Smooth muscle cell (in vitro differentiated cells): Measurements from ENCODE around the gene PHF21B. TPM values are rescaled to one million over a fixed set of nuclear protein-coding genes. Genes with fewer than 3 reads are reported as not detected.

Experiments
- DNase-seq: peaks from one replicate; lab custom pipeline; 2025; ENCODE audit not compliant: unreplicated experiment; lab: John Stamatoyannopoulos, UW
- H2AFZ ChIP-seq: fragments of 200-600 bp; sonication (generic); 2 replicates; pipeline ENCODE4 v1.6.0; 2016; ENCODE audit warnings: antibody characterized with exemption, low read depth, mild to moderate bottlenecking
- H3F3A ChIP-seq: fragments of 200-600 bp; sonication (generic); 2 replicates; pipeline ENCODE4 v1.6.0; 2017; ENCODE audit warnings: antibody characterized with exemption, low read depth
- H3K27ac ChIP-seq: fragments of 200-600 bp; sonication (generic); 2 replicates; pipeline ENCODE4 v1.5.1; 2016; ENCODE audit warnings: low read depth, mild to moderate bottlenecking
- H3K27me3 ChIP-seq: fragments of 200-600 bp; sonication (generic); 2 replicates; pipeline ENCODE4 v1.6.1; 2016; ENCODE audit warnings: low read depth, mild to moderate bottlenecking
- H3K36me3 ChIP-seq: fragments of 200-600 bp; sonication (generic); 2 replicates; pipeline ENCODE4 v1.5.1; 2016; ENCODE audit warnings: low read depth
- H3K4me1 ChIP-seq: fragments of 200-600 bp; sonication (generic); 2 replicates; pipeline ENCODE4 v1.5.1; 2016; ENCODE audit warnings: low read depth
- H3K4me2 ChIP-seq: fragments of 200-600 bp; sonication (generic); 2 replicates; pipeline ENCODE4 v1.6.0; 2016; ENCODE audit warnings: mild to moderate bottlenecking
- H3K4me3 ChIP-seq: fragments of 200-600 bp; sonication (generic); 2 replicates; pipeline ENCODE4 v1.5.1; 2016; ENCODE audit warnings: mild to moderate bottlenecking
- H3K79me2 ChIP-seq: fragments of 200-600 bp; sonication (generic); 2 replicates; pipeline ENCODE4 v1.6.0; 2016; ENCODE audit warnings: low read depth, mild to moderate bottlenecking
- H3K9ac ChIP-seq: fragments of 200-600 bp; sonication (generic); 2 replicates; pipeline ENCODE4 v1.6.0; 2016; ENCODE audit warnings: low read depth
- H3K9me3 ChIP-seq: fragments of 200-600 bp; sonication (generic); replicated peaks from 2 replicates; pipeline ENCODE4 v1.5.1; 2016; ENCODE audit warnings: low read depth
- H4K20me1 ChIP-seq: fragments of 200-600 bp; sonication (generic); 2 replicates; pipeline ENCODE4 v1.6.0; 2016; ENCODE audit warnings: low read depth
- WGBS: methylation state at CpG from one replicate; pipeline ENCODE4 v1.1.7; 2016; ENCODE audit warnings: low lambda C conversion rate; 5-methylcytosine and 5-hydroxymethylcytosine counted together
- polyA plus RNA-seq: library from polyadenylated mRNA; unstranded; fragments of >200 nt; fragmentation: Nextera tagmentation; extraction: Ambion mirVana; gene quantifications from 2 replicates; pipeline ENCODE4 v1.2.1, GENCODE V29; 2016
- total RNA-seq: library from RNA; depleted of rRNA; stranded (reverse); fragments of >200 nt; gene quantifications from 2 replicates; pipeline ENCODE4 v1.2.3, GENCODE V29; 2014
- TF ChIP-seq, protein P1 (sequence below): fragments of 200-600 bp; sonication (generic); IDR thresholded peaks from 2 replicates; pipeline ENCODE4 v1.5.1; 2017; ENCODE audit warnings: borderline replicate concordance, mild to moderate bottlenecking, antibody characterized with exemption; ENCODE audit not compliant: insufficient read depth, poor library complexity, severe bottlenecking

PHF21B gene
- total and polyA plus RNA-seq, 2 experiments from 2014 or later, result 0.13 TPM

DNA sequence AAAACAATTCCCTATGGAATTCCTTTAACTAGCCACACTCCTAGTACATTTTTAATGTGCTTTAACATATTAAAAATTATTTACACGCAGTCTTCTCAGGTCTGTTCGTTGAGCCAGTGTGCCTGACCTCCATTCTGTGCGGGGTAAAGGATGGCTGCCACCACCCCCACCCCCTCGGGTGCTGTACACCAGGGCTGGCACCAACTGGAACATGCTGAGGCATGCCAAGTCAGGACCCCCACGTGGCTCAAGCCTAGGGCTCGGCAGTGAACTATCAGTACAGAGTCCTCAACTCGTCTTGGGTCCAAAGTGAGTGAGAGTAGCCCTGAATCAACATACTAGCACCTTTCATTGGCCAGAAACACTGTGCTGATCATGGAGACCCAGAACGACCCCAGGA lies 32.5 kb upstream of the PHF21B start:
- H3K27ac ChIP-seq, result no peak overlapping the region
- H3K4me2 ChIP-seq, result no peak overlapping the region
- TF ChIP-seq, protein P1, sequence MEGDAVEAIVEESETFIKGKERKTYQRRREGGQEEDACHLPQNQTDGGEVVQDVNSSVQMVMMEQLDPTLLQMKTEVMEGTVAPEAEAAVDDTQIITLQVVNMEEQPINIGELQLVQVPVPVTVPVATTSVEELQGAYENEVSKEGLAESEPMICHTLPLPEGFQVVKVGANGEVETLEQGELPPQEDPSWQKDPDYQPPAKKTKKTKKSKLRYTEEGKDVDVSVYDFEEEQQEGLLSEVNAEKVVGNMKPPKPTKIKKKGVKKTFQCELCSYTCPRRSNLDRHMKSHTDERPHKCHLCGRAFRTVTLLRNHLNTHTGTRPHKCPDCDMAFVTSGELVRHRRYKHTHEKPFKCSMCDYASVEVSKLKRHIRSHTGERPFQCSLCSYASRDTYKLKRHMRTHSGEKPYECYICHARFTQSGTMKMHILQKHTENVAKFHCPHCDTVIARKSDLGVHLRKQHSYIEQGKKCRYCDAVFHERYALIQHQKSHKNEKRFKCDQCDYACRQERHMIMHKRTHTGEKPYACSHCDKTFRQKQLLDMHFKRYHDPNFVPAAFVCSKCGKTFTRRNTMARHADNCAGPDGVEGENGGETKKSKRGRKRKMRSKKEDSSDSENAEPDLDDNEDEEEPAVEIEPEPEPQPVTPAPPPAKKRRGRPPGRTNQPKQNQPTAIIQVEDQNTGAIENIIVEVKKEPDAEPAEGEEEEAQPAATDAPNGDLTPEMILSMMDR, result no peak
- H3K36me3 ChIP-seq, result no peaks in the 10 kb centered on the region
- H3K4me3 ChIP-seq, result no peak overlapping the region
- H4K20me1 ChIP-seq, result no peaks in the 10 kb centered on the region
- no peaks in the 10 kb centered on the region for H3K9me3 ChIP-seq
- no peak overlapping the region for H3K9ac ChIP-seq
- H3F3A ChIP-seq, result no peaks in the 10 kb centered on the region
- 87% methylated on average over 8 of the region's 8 CpGs for WGBS
- H3K79me2 ChIP-seq, result no peaks in the 10 kb centered on the region
- H2AFZ ChIP-seq, result no peak overlapping the region
- DNase-seq, result no peak
- H3K27me3 ChIP-seq, result no peaks in the 10 kb centered on the region
- no peaks in the 10 kb centered on the region for H3K4me1 ChIP-seq

DNA sequence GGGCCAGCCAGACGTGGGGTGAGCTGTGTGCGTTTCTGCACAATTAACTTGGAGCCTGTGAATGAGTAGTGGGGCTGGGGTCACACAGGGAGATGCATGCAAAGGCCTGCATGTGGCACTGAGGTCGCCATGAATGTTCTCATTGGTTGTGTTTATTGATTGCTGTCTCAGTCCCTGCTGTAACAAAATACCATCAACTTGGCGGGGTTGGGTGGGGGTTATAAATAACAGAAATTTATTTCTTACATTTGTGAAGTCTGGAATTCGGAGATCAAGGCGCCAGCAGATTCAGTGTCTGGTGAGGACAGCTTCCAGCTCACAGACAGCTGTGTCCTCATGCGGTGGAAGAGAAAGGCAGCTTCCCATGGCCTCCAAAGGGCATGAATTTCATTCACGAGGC lies 29.3 kb upstream of the PHF21B start:
- Histone ChIP-seq H3K36me3 (no peaks in the 10 kb centered on the region), H3K27ac (no peak overlapping the region), H3K9ac (no peak overlapping the region), H3K4me1 (no peaks in the 10 kb centered on the region), H3K27me3 (peaks cover 2% of the 10 kb centered on the region), H2AFZ (no peak overlapping the region), H3K4me3 (no peak overlapping the region), H3K9me3 (no peaks in the 10 kb centered on the region), H3K79me2 (no peaks in the 10 kb centered on the region), H4K20me1 (no peaks in the 10 kb centered on the region), H3F3A (no peaks in the 10 kb centered on the region), H3K4me2 (no peak overlapping the region)
- 88% methylated on average over 8 of the region's 8 CpGs for WGBS
- no peak for DNase-seq
- TF ChIP-seq, protein P1, result no peak

DNA sequence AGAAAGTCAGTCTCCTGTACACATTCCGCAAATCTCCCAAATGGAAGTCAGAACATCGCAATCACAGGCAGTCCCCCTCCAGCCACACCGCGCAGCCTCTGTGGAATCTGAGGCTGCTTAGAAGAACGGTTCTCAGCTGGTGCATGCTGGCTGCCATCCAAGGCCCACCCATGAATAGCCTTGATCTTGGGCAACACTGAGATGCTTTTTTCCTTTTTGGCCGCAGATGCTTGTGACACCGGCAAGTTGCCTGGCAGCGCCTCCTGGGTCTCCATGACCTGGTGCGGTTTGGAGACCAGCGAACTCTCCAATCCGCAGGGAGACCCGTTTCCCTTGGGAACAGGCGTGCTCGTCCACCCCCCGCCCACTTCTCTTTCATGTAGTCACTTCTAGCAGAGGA lies 26.3 kb upstream of the PHF21B start:
- Histone ChIP-seq H3K36me3 (no peaks in the 10 kb centered on the region), H3K4me2 (no peak overlapping the region), H3K79me2 (no peaks in the 10 kb centered on the region), H3K4me1 (no peaks in the 10 kb centered on the region), H3K27ac (no peak overlapping the region), H3K27me3 (peaks cover 10% of the 10 kb centered on the region), H3K4me3 (no peak overlapping the region), H3F3A (no peaks in the 10 kb centered on the region), H4K20me1 (no peaks in the 10 kb centered on the region), H3K9me3 (no peaks in the 10 kb centered on the region), H3K9ac (no peak overlapping the region), H2AFZ (no peak overlapping the region)
- 91% methylated on average over 15 of the region's 15 CpGs for WGBS
- TF ChIP-seq, protein P1, result no peak
- DNase-seq, result no peak

DNA sequence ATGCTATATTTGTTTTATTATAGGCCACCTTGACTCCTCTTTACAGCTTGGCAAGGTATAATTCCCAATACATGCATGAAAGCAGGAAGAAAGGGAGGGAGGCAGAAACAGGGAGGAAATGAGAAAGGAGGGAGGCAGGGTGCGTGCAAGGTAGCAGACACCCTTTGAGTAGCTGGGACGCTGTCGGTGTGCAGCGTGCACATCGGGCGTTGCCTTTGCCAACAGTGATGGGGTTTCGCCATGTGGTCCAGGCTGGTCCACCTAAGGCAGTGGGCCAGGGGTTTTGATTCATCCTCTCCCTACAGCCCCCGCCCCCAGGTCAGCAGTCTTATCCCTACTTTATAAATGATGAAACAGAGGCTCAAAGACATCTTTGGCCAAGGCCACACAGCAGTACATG lies 25.0 kb upstream of the PHF21B start:
- Histone ChIP-seq H3K4me3 (no peak overlapping the region), H3K9me3 (no peaks in the 10 kb centered on the region), H3K27ac (no peak overlapping the region), H3K9ac (no peak overlapping the region), H3K36me3 (no peaks in the 10 kb centered on the region), H3K27me3 (peaks cover 18% of the 10 kb centered on the region), H3K79me2 (no peaks in the 10 kb centered on the region), H3K4me1 (no peaks in the 10 kb centered on the region), H2AFZ (no peak overlapping the region), H4K20me1 (no peaks in the 10 kb centered on the region), H3K4me2 (no peak overlapping the region), H3F3A (no peaks in the 10 kb centered on the region)
- no peak for DNase-seq
- WGBS, result over 99% methylated on average over 8 of the region's 8 CpGs
- TF ChIP-seq, protein P1, result no peak
